ENCODE data around the gene HSH2D.

DNA sequence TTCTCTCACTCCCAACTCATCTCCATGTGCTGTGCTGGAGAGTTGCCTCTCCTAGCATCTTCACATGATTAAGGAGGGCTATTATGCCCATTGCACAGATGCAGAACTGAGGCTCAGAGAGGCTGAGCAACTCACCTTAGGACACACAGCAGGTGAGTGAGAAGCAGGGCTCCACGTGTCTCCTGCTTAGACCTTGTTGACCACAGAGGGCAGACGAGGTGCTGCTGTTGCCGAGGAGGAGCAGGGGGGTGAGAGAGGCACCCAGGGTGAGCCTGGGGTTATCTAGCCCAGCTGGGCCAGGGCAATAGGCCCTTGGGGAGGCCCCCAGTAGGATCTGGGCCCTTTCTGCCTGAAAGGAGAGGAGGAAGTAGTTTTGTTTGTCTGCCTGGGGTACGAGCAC lies 2.4 kb upstream of the HSH2D start:
- no peak for TF ChIP-seq GATA3 (IDR thresholded peaks at IDR 0.05; ENCODE audit: low read depth, low read length)
- TF ChIP-seq GATA2 (IDR thresholded peaks at IDR 0.05; ENCODE audit: low read depth, low read length), result no peak

Data from SH-SY5Y (cell line).